ENCODE results near the gene PDE3A.

PDE3A gene

GRCh38 chr12:20711846-20712245 lies 343.5 kb downstream of the PDE3A start:
- Histone ChIP-seq H3K4me1 (ENCODE audit: control insufficient read depth, insufficient read depth, low read length) (0 out of 2 replicates have a peak, but pooled peaks cover 1% of the 10 kb centered on the region), H3K4me3 (ENCODE audit: low read length) (no peak overlapping the region), H3K36me3 (ENCODE audit: control insufficient read depth, insufficient read depth, low read length) (no peaks in the 10 kb centered on the region), H3K9me3 (ENCODE audit: control insufficient read depth, insufficient read depth, low read length) (no peaks in the 10 kb centered on the region), H3K27ac (ENCODE audit: low read length) (no peak overlapping the region), H3K27me3 (ENCODE audit: control insufficient read depth, insufficient read depth, low read length) (no peaks in the 10 kb centered on the region)
- no CpG with 5 or more reads among the region's 3 CpGs for WGBS (ENCODE audit: insufficient coverage, insufficient read length)
- no peak for DNase-seq (ENCODE audit: low read depth, low spot score)

GRCh38 chr12:20716037-20716436 lies 347.7 kb downstream of the PDE3A start:
- no peaks in the 10 kb centered on the region for H3K36me3 ChIP-seq (ENCODE audit: control insufficient read depth, insufficient read depth, low read length)
- no peak overlapping the region for H3K4me3 ChIP-seq (ENCODE audit: low read length)
- WGBS (ENCODE audit: insufficient coverage, insufficient read length), result no CpG with 5 or more reads among the region's 2 CpGs
- H3K27me3 ChIP-seq (ENCODE audit: control insufficient read depth, insufficient read depth, low read length), result no peaks in the 10 kb centered on the region
- H3K4me1 ChIP-seq (ENCODE audit: control insufficient read depth, insufficient read depth, low read length), result 0 out of 2 replicates have a peak, but pooled peaks cover 1% of the 10 kb centered on the region
- H3K9me3 ChIP-seq (ENCODE audit: control insufficient read depth, insufficient read depth, low read length), result no peaks in the 10 kb centered on the region
- DNase-seq (ENCODE audit: low read depth, low spot score), result peak; percentile 25
- H3K27ac ChIP-seq (ENCODE audit: low read length), result no peak overlapping the region

- no CpG with 5 or more reads among the region's 1 CpG for WGBS (ENCODE audit: insufficient coverage, insufficient read length)
- Histone ChIP-seq H3K36me3 (ENCODE audit: control insufficient read depth, insufficient read depth, low read length) (no peaks in the 10 kb centered on the region), H3K9me3 (ENCODE audit: control insufficient read depth, insufficient read depth, low read length) (no peaks in the 10 kb centered on the region), H3K27ac (ENCODE audit: low read length) (no peak overlapping the region), H3K4me3 (ENCODE audit: low read length) (no peak overlapping the region), H3K4me1 (ENCODE audit: control insufficient read depth, insufficient read depth, low read length) (0 out of 2 replicates have a peak, but pooled peaks cover 1% of the 10 kb centered on the region), H3K27me3 (ENCODE audit: control insufficient read depth, insufficient read depth, low read length) (no peaks in the 10 kb centered on the region)
- DNase-seq (ENCODE audit: low read depth, low spot score), result no peak
Measured at GRCh38 chr12:20716985-20717384, 348.6 kb downstream of the PDE3A start.

GRCh38 chr12:20718294-20718693 lies 350.0 kb downstream of the PDE3A start:
- no peak overlapping the region for H3K4me3 ChIP-seq (ENCODE audit: low read length)
- no peaks in the 10 kb centered on the region for H3K9me3 ChIP-seq (ENCODE audit: control insufficient read depth, insufficient read depth, low read length)
- no peak for DNase-seq (ENCODE audit: low read depth, low spot score)
- 0 out of 2 replicates have a peak, but pooled peaks cover 1% of the 10 kb centered on the region for H3K4me1 ChIP-seq (ENCODE audit: control insufficient read depth, insufficient read depth, low read length)
- H3K27me3 ChIP-seq (ENCODE audit: control insufficient read depth, insufficient read depth, low read length), result no peaks in the 10 kb centered on the region
- no peak overlapping the region for H3K27ac ChIP-seq (ENCODE audit: low read length)
- whole genome bisulfite sequencing (ENCODE audit: insufficient coverage, insufficient read length), result no CpG with 5 or more reads among the region's 4 CpGs
- H3K36me3 ChIP-seq (ENCODE audit: control insufficient read depth, insufficient read depth, low read length), result no peaks in the 10 kb centered on the region

GRCh38 chr12:20722142-20722541 lies 353.8 kb downstream of the PDE3A start:
- no peaks in the 10 kb centered on the region for H3K27me3 ChIP-seq (ENCODE audit: control insufficient read depth, insufficient read depth, low read length)
- H3K9me3 ChIP-seq (ENCODE audit: control insufficient read depth, insufficient read depth, low read length), result no peaks in the 10 kb centered on the region
- WGBS (ENCODE audit: insufficient coverage, insufficient read length), result no CpG with 5 or more reads among the region's 1 CpG

GRCh38 chr12:20731274-20731673 lies 362.9 kb downstream of the PDE3A start:
- H3K27ac ChIP-seq (ENCODE audit: low read length), result no peak overlapping the region
- H3K4me3 ChIP-seq (ENCODE audit: low read length), result no peak overlapping the region
- H3K4me1 ChIP-seq (ENCODE audit: control insufficient read depth, insufficient read depth, low read length), result no peaks in the 10 kb centered on the region
- H3K9me3 ChIP-seq (ENCODE audit: control insufficient read depth, insufficient read depth, low read length), result no peaks in the 10 kb centered on the region
- DNase-seq (ENCODE audit: low read depth, low spot score), result no peak
- H3K36me3 ChIP-seq (ENCODE audit: control insufficient read depth, insufficient read depth, low read length), result no peaks in the 10 kb centered on the region
- WGBS (ENCODE audit: insufficient coverage, insufficient read length), result no CpG with 5 or more reads among the region's 1 CpG
- H3K27me3 ChIP-seq (ENCODE audit: control insufficient read depth, insufficient read depth, low read length), result no peaks in the 10 kb centered on the region

More at GRCh38 chr12:20722142-20722541, 353.8 kb downstream of the PDE3A start:
- no peak overlapping the region for H3K4me3 ChIP-seq (ENCODE audit: low read length)
- no peak for DNase-seq (ENCODE audit: low read depth, low spot score)
- no peak overlapping the region for H3K27ac ChIP-seq (ENCODE audit: low read length)
- H3K36me3 ChIP-seq (ENCODE audit: control insufficient read depth, insufficient read depth, low read length), result no peaks in the 10 kb centered on the region
- H3K4me1 ChIP-seq (ENCODE audit: control insufficient read depth, insufficient read depth, low read length), result no peaks in the 10 kb centered on the region
